K562 (cell line): ENCODE data around the gene KCTD11. TPM values are rescaled to one million over a fixed set of nuclear protein-coding genes. Genes with fewer than 3 reads are reported as not detected.
A peak's percentile ranks its signal among the peaks of the same experiment; 100 is the strongest.

Source experiments
- CHD1 ChIP-seq: fragments of 200-600 bp; sonication (generic); IDR thresholded peaks from one replicate; pipeline ENCODE4 v1.6.1; 2012; ENCODE audit warnings: mild to moderate bottlenecking, moderate library complexity, low read length, inconsistent platforms
- CHD2 ChIP-seq: IDR thresholded peaks from 2 replicates; pipeline ENCODE4 v1.6.1; 2011; ENCODE audit warnings: low read depth, low read length
- E2F8 ChIP-seq: fragments of 450-650 bp; IDR thresholded peaks from 2 replicates; pipeline ENCODE4 v1.7.1; 2018; ENCODE audit warnings: mild to moderate bottlenecking, low read depth; ENCODE audit not compliant: partially characterized antibody
- EP400 ChIP-seq: fragments of 450-650 bp; IDR thresholded peaks from 2 replicates; pipeline ENCODE4 v1.6.1; 2017; ENCODE audit warnings: antibody characterized with exemption, mild to moderate bottlenecking, moderate library complexity
- ESRRA ChIP-seq: fragments of 450-650 bp; IDR thresholded peaks from 2 replicates; pipeline ENCODE4 v1.6.1; 2014; ENCODE audit warnings: low read depth, mild to moderate bottlenecking, moderate library complexity, borderline replicate concordance
- FOXK2 ChIP-seq, 2 experiments: fragments of 450-650 bp; IDR thresholded peaks in 1 of 2; conservative IDR thresholded peaks in 1 of 2; 2 replicates each; pipeline ENCODE4 v1.6.1; 2016; ENCODE audit warnings: low read depth in 2 of 2, mild to moderate bottlenecking in 1 of 2
- HNRNPLL ChIP-seq: fragments of 200-400 bp; formaldehyde crosslinking; IDR thresholded peaks from 2 replicates; pipeline ENCODE4 v1.6.1; 2017; ENCODE audit warnings: low read length, low read depth, mild to moderate bottlenecking; ENCODE audit not compliant: poor library complexity, severe bottlenecking
- MAZ ChIP-seq, 2 experiments: fragments of 450-650 bp in 1 of 2; sonication (generic) in 1 of 2; formaldehyde crosslinking; IDR thresholded peaks in 1 of 2; conservative IDR thresholded peaks in 1 of 2; 2 replicates each; pipeline versions ENCODE4 v1.4.0 to v1.5.0; 2020; ENCODE audit warnings: mild to moderate bottlenecking in 1 of 2, missing genetic modification reagents in 1 of 2
- NR2C1 ChIP-seq, 2 experiments: fragments of 450-650 bp; IDR thresholded peaks; 2 replicates each; pipeline ENCODE4 v1.6.1; 2017; ENCODE audit warnings: mild to moderate bottlenecking in 2 of 2, antibody characterized with exemption in 1 of 2, inconsistent platforms in 1 of 2, missing compliant biosample characterization in 1 of 2, missing genetic modification characterization in 1 of 2
- PHB2 ChIP-seq: fragments of 450-650 bp; IDR thresholded peaks from 2 replicates; pipeline ENCODE4 v1.6.1; 2017; ENCODE audit warnings: low read depth
- RCOR1 ChIP-seq, 2 experiments: IDR thresholded peaks; 2 replicates each; pipeline ENCODE4 v1.6.1; 2012; ENCODE audit warnings: low read depth in 2 of 2, low read length in 2 of 2, borderline replicate concordance in 1 of 2, improper control_type of control experiment in 1 of 2
- SMARCA4 ChIP-seq: fragments of 450-650 bp; IDR thresholded peaks from 2 replicates; pipeline ENCODE4 v1.6.1; 2016
- SMARCB1 ChIP-seq: IDR thresholded peaks from 2 replicates; pipeline ENCODE4 v1.6.1; 2011; ENCODE audit warnings: improper control_type of control experiment, low read depth; ENCODE audit not compliant: insufficient read length
- ZFX ChIP-seq: sonication (generic); formaldehyde crosslinking; IDR thresholded peaks from 2 replicates; pipeline ENCODE4 v1.8.0; 2022; ENCODE audit warnings: mild to moderate bottlenecking, missing genetic modification reagents, moderate library complexity
- ZNF444 ChIP-seq: fragments of 250-450 bp; sonication (Bioruptor Pico); IDR thresholded peaks from 2 replicates; pipeline ENCODE4 v1.4.0; 2020; ENCODE audit warnings: mild to moderate bottlenecking, moderate library complexity
- ZNF609 ChIP-seq: sonication (generic); formaldehyde crosslinking; IDR thresholded peaks from 2 replicates; pipeline ENCODE4 v1.8.1; 2023; ENCODE audit warnings: missing genetic modification reagents, mild to moderate bottlenecking, borderline replicate concordance
- polyA plus RNA-seq, 8 experiments: library from polyadenylated mRNA; depleted of rRNA in 4 of 8; stranded (reverse) in 5 of 8; unstranded in 3 of 8; fragments of >200 nt; fragmentation: Nextera tagmentation in 2 of 8; fragmentation: Illumina TruSeq in 1 of 8; extraction: Ambion mirVana in 2 of 8; extraction: Trizol in 1 of 8; gene quantifications; 2 replicates each; pipeline versions ENCODE4 v1.2.1 to v1.2.3, GENCODE V29; 2011 to 2014; ENCODE audit warnings: inconsistent platforms in 1 of 8, missing spikeins in 1 of 8
- total RNA-seq, 7 experiments: library from RNA; depleted of rRNA in 6 of 7; stranded (reverse); fragments of >200 nt in 6 of 7; fragmentation: Illumina TruSeq in 2 of 7; extraction: Trizol in 2 of 7; gene quantifications; 2 replicates each; pipeline versions ENCODE4 v1.2.1 to v1.2.3, GENCODE V29; 2011 to 2021; ENCODE audit warnings: low replicate concordance in 1 of 7
- TF ChIP-seq, protein P1 (sequence below), 2 experiments: IDR thresholded peaks; 2 replicates each; pipeline ENCODE4 v1.6.1; 2011; ENCODE audit warnings: borderline replicate concordance in 1 of 2, control low read depth in 1 of 2, low read depth in 1 of 2, low read length in 1 of 2, mild to moderate bottlenecking in 1 of 2, mixed read lengths in 1 of 2, moderate library complexity in 1 of 2; ENCODE audit not compliant: insufficient read depth in 1 of 2, insufficient read length in 1 of 2, poor library complexity in 1 of 2, severe bottlenecking in 1 of 2; ENCODE audit errors: extremely low read depth in 1 of 2

Gene KCTD11
- total and polyA plus RNA-seq, 9 of the 15 experiments (the other 6 are each of a cell fraction or from before 2014, with no cell fraction given) = 0.01 to 3.2 (median 2.5) TPM; not detected in 1

DNA sequence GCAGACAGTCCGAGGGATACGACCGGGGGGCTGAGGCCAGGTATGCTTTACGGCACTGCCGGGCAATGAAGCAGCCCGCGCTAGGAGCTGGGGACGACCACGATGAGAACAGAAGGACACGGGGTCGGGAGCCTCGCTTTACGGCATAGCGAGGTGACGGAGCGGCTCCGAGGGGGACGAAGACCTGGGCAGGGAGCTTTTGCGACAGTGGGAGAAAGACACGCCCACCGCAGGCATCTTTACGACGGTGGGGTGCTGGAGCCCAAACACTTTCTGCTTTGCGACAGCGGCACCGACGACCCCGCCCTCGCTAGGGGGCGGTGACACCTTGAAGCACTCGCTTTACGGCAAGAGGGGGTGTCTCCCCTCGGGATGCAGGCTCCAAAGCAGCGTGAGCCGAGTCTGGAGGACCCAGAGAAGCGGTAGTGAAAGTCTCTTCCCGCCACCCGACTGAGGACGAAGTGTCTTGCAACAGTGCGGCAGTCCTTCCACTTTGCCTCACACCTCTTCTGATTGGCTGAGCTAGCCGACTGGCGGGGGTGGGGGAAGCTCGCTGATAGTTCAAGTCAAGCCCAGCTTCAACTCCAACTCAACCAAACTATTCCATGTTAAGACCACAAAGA is 22.5 kb upstream of the KCTD11 start (continued):
- no peak for TF ChIP-seq ZNF609 (CRISPR knock-in tag)
- peak; percentile 76 for TF ChIP-seq ESRRA
- peak; percentile 47 to 72; a peak in 3 of 4 replicates for TF ChIP-seq MAZ (CRISPR knock-in tag; conservative IDR thresholded peaks at IDR 0.05 in 1 of 2, IDR thresholded peaks at IDR 0.05 in 1 of 2)
- 0 out of 4 replicates have a peak, but pooled peaks of 1 of the 2 experiments have one; percentile 6 for TF ChIP-seq FOXK2 (conservative IDR thresholded peaks at IDR 0.05 in 1 of 2, IDR thresholded peaks at IDR 0.05 in 1 of 2; ENCODE audit: low read depth in 2 of 2)
- 0 out of 4 replicates have a peak, but pooled peaks of 1 of the 2 experiments have one; percentile 13 for TF ChIP-seq RCOR1 (IDR thresholded peaks at IDR 0.05; ENCODE audit: borderline replicate concordance in 1 of 2, low read depth in 2 of 2, low read length in 2 of 2)
- TF ChIP-seq SMARCA4 = no peak
- peak; percentile 30 for TF ChIP-seq ZFX (CRISPR knock-in tag)
- 0 out of 2 replicates have a peak, but pooled peaks have one; percentile 23 for TF ChIP-seq NR2C1 (IDR thresholded peaks at IDR 0.05)
- no peak for TF ChIP-seq NR2C1 (tag; IDR thresholded peaks at IDR 0.05)
- TF ChIP-seq, protein P1, sequence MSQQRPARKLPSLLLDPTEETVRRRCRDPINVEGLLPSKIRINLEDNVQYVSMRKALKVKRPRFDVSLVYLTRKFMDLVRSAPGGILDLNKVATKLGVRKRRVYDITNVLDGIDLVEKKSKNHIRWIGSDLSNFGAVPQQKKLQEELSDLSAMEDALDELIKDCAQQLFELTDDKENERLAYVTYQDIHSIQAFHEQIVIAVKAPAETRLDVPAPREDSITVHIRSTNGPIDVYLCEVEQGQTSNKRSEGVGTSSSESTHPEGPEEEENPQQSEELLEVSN (IDR thresholded peaks at IDR 0.05; ENCODE audit: borderline replicate concordance in 1 of 2, extremely low read depth in 1 of 2, insufficient read depth in 1 of 2, insufficient read length in 1 of 2, low read depth in 1 of 2, low read length in 1 of 2, poor library complexity in 1 of 2, severe bottlenecking in 1 of 2) = peak in 1 of 2 experiments; percentile 20
- no peak for TF ChIP-seq PHB2
- 0 out of 2 replicates have a peak, but pooled peaks have one; percentile 25 for TF ChIP-seq ZNF444 (CRISPR knock-in tag)
- TF ChIP-seq E2F8 = peak; percentile 81
- no peak for TF ChIP-seq CHD2
- peak; percentile 40; the same call in 1 of the 2 replicates for TF ChIP-seq EP400
- TF ChIP-seq HNRNPLL = peak; percentile 56
- no peak for TF ChIP-seq SMARCB1
- no peak for TF ChIP-seq CHD1
